Endothelial cell of umbilical vein (primary cell): ENCODE results near the gene LAX1. TPM values are rescaled to one million over a fixed set of nuclear protein-coding genes. Genes with fewer than 3 reads are reported as not detected.
A peak's percentile ranks its signal among the peaks of the same experiment; 100 is the strongest.

ENCODE experiments used
- BruUV-seq: library from RNA; stranded (reverse); fragments of 400-500 nt; replicated peaks from 2 replicates; lab custom pipeline; 2021; lab: Mats Ljungman, UMichigan
- CTCF ChIA-PET: fragments of 300-600, 350-600 bp; sonication (Branson Sonifier 250); formaldehyde crosslinking; loops from one replicate; lab custom pipeline; 2021; ENCODE audit warnings: antibody characterized with exemption, inconsistent platforms; lab: Charles Lee
- POLR2A ChIA-PET: fragments of 300-600, 350-600 bp; sonication (Branson Sonifier 250); formaldehyde crosslinking; loops from one replicate; lab custom pipeline; 2021; ENCODE audit warnings: antibody characterized with exemption, inconsistent platforms; lab: Charles Lee
- DNase-seq: peaks from one replicate; pipeline ENCODE4 v3.0.0-alpha.2; 2011; ENCODE audit warnings: low read depth, low spot score
- FAIRE-seq: peaks from 2 replicates; lab custom pipeline; 2011; peaks lifted over from hg19 to GRCh38; lab: Jason Lieb, UNC
- H2AFZ ChIP-seq: 2 replicates; pipeline ENCODE4 v1.6.0; 2012; ENCODE audit warnings: low read depth, low read length, control low read depth, inconsistent platforms
- H3K27ac ChIP-seq: 2 replicates; pipeline ENCODE4 v1.5.1; 2011; ENCODE audit warnings: low read depth, mild to moderate bottlenecking, control low read depth, low read length, moderate library complexity; ENCODE audit not compliant: insufficient read depth
- H3K27me3 ChIP-seq, 2 experiments: 2 replicates each; pipeline versions ENCODE4 v1.6.0 to v1.6.1; 2011; ENCODE audit warnings: low read length in 2 of 2, mixed read lengths in 1 of 2; ENCODE audit not compliant: control insufficient read depth in 2 of 2, insufficient read depth in 2 of 2
- H3K36me3 ChIP-seq, 2 experiments: 2 replicates in 1 of 2; 3 replicates in 1 of 2; pipeline ENCODE4 v1.5.1; 2011; ENCODE audit warnings: low read length in 2 of 2, mild to moderate bottlenecking in 1 of 2, moderate library complexity in 1 of 2; ENCODE audit not compliant: control insufficient read depth in 2 of 2, insufficient read depth in 2 of 2; ENCODE audit errors: extremely low read depth in 1 of 2
- H3K4me1 ChIP-seq: 3 replicates; pipeline ENCODE4 v1.5.1; 2011; ENCODE audit warnings: mild to moderate bottlenecking, low read length; ENCODE audit not compliant: control insufficient read depth, insufficient read depth; ENCODE audit errors: extremely low read depth
- H3K4me2 ChIP-seq: 2 replicates; pipeline ENCODE4 v1.6.1; 2011; ENCODE audit warnings: low read length, control low read depth, mixed read lengths; ENCODE audit not compliant: insufficient read depth
- H3K4me3 ChIP-seq, 3 experiments: fragments of 200-600 bp in 1 of 3; sonication (generic), shearing (Covaris generic) in 1 of 3; replicated peaks in 1 of 3; 2 replicates each; pipeline ENCODE4 v1.5.1; 2011 to 2016; ENCODE audit warnings: control low read depth in 3 of 3, low read length in 3 of 3, mild to moderate bottlenecking in 2 of 3, inconsistent platforms in 1 of 3, low read depth in 1 of 3, moderate library complexity in 1 of 3; ENCODE audit not compliant: insufficient read depth in 1 of 3
- H3K79me2 ChIP-seq: 2 replicates; pipeline ENCODE4 v1.6.0; 2012; ENCODE audit warnings: low read length, inconsistent platforms; ENCODE audit not compliant: control insufficient read depth, insufficient read depth
- H3K9ac ChIP-seq: replicated peaks from 2 replicates; pipeline ENCODE3; 2011; ENCODE audit warnings: low read length, control low read depth; ENCODE audit not compliant: insufficient read depth; ENCODE audit errors: extremely low read depth
- H3K9me1 ChIP-seq: replicated peaks from 3 replicates; pipeline ENCODE4 v1.6.0; 2011; ENCODE audit warnings: mild to moderate bottlenecking, low read length; ENCODE audit not compliant: control insufficient read depth, insufficient read depth; ENCODE audit errors: extremely low read depth
- H3K9me3 ChIP-seq: replicated peaks from 2 replicates; pipeline ENCODE4 v1.5.1; 2012; ENCODE audit warnings: low read length, inconsistent platforms; ENCODE audit not compliant: control insufficient read depth, insufficient read depth
- H4K20me1 ChIP-seq: replicated peaks from 2 replicates; pipeline ENCODE3; 2011; ENCODE audit warnings: mild to moderate bottlenecking, low read length; ENCODE audit not compliant: control insufficient read depth, insufficient read depth; ENCODE audit errors: extremely low read depth
- EZH2 ChIP-seq: IDR thresholded peaks from 2 replicates; pipeline ENCODE4 v1.6.1; 2012; ENCODE audit warnings: borderline replicate concordance, low read depth, mild to moderate bottlenecking, moderate library complexity, low read length, inconsistent platforms; ENCODE audit not compliant: severe bottlenecking
- FOS ChIP-seq: IDR thresholded peaks from 2 replicates; pipeline ENCODE4 v1.6.1; 2011; ENCODE audit warnings: mild to moderate bottlenecking, low read length, moderate library complexity, borderline replicate concordance; ENCODE audit not compliant: insufficient read depth
- GATA2 ChIP-seq: IDR thresholded peaks from 2 replicates; pipeline ENCODE4 v1.7.0; 2011; ENCODE audit warnings: low read depth, mild to moderate bottlenecking, moderate library complexity, mixed read lengths, low read length; ENCODE audit not compliant: insufficient read length, insufficient read depth
- JUN ChIP-seq: IDR thresholded peaks from 2 replicates; pipeline ENCODE4 v1.6.1; 2011; ENCODE audit warnings: borderline replicate concordance, low read depth; ENCODE audit not compliant: insufficient read length, insufficient read depth
- MYC ChIP-seq: IDR thresholded peaks from one replicate; pipeline ENCODE4 v1.6.1; 2011; ENCODE audit warnings: mild to moderate bottlenecking, low read depth, low read length
- dilution Hi-C: fragments of 300-500 bp; cut with MboI; formaldehyde crosslinking; loops from one replicate; pipeline ENCODE4 v1.15.0; 2019; ENCODE audit warnings: low sequenced_read_pairs; ENCODE audit not compliant: extremely low pct_ligation_motif_present
- intact Hi-C: fragments of 100-400 bp; cut with micrococcal nuclease; formaldehyde crosslinking; loops from one replicate; pipeline ENCODE4 v1.10.0; 2022
- polyA plus RNA-seq, 4 experiments: library from polyadenylated mRNA; depleted of rRNA in 3 of 4; stranded (reverse) in 3 of 4; unstranded in 1 of 4; fragments of >200 nt; gene quantifications; 2 replicates each; pipeline versions ENCODE4 v1.2.1 to v1.2.3, GENCODE V29; 2011 to 2012; ENCODE audit warnings: missing spikeins in 1 of 4
- total RNA-seq: library from RNA; stranded (reverse); gene quantifications from 2 replicates; pipeline ENCODE4 v1.2.3, GENCODE V29; 2021
- TF ChIP-seq, protein P1 (sequence below): IDR thresholded peaks from 2 replicates; pipeline ENCODE4 v1.6.1; 2011; ENCODE audit not compliant: insufficient read depth, insufficient read length
- TF ChIP-seq, protein P2 (sequence below), 2 donors: IDR thresholded peaks; 1 replicate in 1 of 2; 2 replicates in 1 of 2; pipeline ENCODE4 v1.5.1; 2011; ENCODE audit warnings: low read length in 2 of 2, mild to moderate bottlenecking in 2 of 2, moderate library complexity in 2 of 2, control low read depth in 1 of 2, inconsistent platforms in 1 of 2, low read depth in 1 of 2; ENCODE audit not compliant: insufficient read depth in 1 of 2; ENCODE audit errors: extremely low read depth in 1 of 2

LAX1 gene
- total and polyA plus RNA-seq, 2 donors (not counting 3 experiments of a cell fraction or from before 2014, with no cell fraction given) = not detected

DNA sequence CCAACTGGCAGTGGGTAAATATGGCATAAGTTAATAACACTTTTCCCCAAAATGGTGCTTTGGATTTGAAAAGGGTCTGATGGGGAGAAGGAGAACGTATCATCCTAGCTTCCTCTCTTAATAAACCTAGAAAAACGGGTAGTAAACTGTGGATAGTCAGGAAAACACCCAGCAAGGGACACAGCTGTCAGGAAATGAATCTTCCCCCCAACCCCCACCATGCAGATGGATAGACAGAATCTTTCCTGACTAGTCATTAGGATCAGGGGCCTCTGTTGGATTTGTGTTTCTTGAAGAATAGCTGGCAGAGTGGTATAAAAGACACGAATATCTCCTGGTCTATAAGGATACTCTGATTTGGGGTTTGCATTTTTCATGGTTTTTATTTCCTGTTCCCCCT is 22.5 kb upstream of the LAX1 start:
- CTCF ChIA-PET = no interaction called here
- H3K27me3 ChIP-seq = no peaks in the 10 kb centered on the region
- H4K20me1 ChIP-seq = no peaks in the 10 kb centered on the region
- no peaks in the 10 kb centered on the region for H3K79me2 ChIP-seq
- H3K9ac ChIP-seq = no peak overlapping the region
- peaks cover 6% of the 10 kb centered on the region for H3K4me1 ChIP-seq
- intact Hi-C loops (no loop called here), dilution Hi-C loops (no loop called here)
- H3K27ac ChIP-seq = no peak overlapping the region
- BruUV-seq = no TSS peak
- no peak overlapping the region for H3K4me3 ChIP-seq
- no peaks in the 10 kb centered on the region for H3K9me3 ChIP-seq
- FAIRE-seq (no peak), DNase-seq (peak; percentile 21)
- TF ChIP-seq EZH2 = no peak
- no peak for TF ChIP-seq GATA2
- TF ChIP-seq, protein P1, sequence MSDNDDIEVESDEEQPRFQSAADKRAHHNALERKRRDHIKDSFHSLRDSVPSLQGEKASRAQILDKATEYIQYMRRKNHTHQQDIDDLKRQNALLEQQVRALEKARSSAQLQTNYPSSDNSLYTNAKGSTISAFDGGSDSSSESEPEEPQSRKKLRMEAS = no peak
- TF ChIP-seq, protein P2, sequence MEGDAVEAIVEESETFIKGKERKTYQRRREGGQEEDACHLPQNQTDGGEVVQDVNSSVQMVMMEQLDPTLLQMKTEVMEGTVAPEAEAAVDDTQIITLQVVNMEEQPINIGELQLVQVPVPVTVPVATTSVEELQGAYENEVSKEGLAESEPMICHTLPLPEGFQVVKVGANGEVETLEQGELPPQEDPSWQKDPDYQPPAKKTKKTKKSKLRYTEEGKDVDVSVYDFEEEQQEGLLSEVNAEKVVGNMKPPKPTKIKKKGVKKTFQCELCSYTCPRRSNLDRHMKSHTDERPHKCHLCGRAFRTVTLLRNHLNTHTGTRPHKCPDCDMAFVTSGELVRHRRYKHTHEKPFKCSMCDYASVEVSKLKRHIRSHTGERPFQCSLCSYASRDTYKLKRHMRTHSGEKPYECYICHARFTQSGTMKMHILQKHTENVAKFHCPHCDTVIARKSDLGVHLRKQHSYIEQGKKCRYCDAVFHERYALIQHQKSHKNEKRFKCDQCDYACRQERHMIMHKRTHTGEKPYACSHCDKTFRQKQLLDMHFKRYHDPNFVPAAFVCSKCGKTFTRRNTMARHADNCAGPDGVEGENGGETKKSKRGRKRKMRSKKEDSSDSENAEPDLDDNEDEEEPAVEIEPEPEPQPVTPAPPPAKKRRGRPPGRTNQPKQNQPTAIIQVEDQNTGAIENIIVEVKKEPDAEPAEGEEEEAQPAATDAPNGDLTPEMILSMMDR (IDR thresholded peaks at IDR 0.05; ENCODE audit: extremely low read depth in 1 of 2, insufficient read depth in 1 of 2, low read depth in 1 of 2, low read length in 2 of 2) = no peak
- peak; percentile 32 for TF ChIP-seq FOS
- POLR2A ChIA-PET = no interaction called here
- H3K4me2 ChIP-seq = peak overlapping the region; percentile 16
- H2AFZ ChIP-seq = no peak overlapping the region
- no peaks in the 10 kb centered on the region for H3K9me1 ChIP-seq
- H3K36me3 ChIP-seq = no peaks in the 10 kb centered on the region

DNA sequence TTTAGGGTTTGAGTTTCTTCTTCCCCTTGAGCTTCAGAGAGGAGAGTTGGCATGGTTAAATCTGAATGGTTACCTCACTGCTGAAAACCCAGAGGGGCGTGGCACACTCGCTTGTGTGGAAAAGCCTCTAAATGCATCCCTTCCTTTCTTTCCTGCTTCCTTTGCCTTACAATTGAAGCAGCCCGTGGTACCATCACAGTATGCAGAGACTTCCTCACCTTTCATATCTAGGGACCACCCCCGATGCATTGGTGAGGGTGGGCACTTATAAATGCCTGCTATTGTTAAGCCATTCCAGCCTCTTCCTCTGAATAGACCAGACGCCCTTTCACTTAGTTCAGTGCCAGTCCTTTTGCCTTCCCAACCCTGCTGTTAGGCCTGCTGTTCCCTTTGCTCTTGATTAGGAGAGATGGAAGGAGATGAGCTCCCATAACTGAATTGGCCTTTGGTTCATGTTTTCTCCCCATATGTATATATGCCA is 21.9 kb upstream of the LAX1 start:
- no TSS peak for BruUV-seq
- intact Hi-C loops (no loop called here), dilution Hi-C loops (no loop called here)
- no peak overlapping the region for H3K9ac ChIP-seq
- ChIA-PET POLR2A (no interaction called here), CTCF (no interaction called here)
- no peaks in the 10 kb centered on the region for H4K20me1 ChIP-seq
- TF ChIP-seq MYC (no peak), FOS (no peak), JUN (no peak)
- TF ChIP-seq, protein P1 = no peak
- no peak overlapping the region for H3K27ac ChIP-seq
- H3K79me2 ChIP-seq = no peaks in the 10 kb centered on the region
- H3K27me3 ChIP-seq = no peaks in the 10 kb centered on the region
- no peak overlapping the region for H2AFZ ChIP-seq
- no peak for DNase-seq
- no peak overlapping the region for H3K4me3 ChIP-seq
- no peaks in the 10 kb centered on the region for H3K36me3 ChIP-seq
- no peaks in the 10 kb centered on the region for H3K9me1 ChIP-seq
- H3K9me3 ChIP-seq = no peaks in the 10 kb centered on the region
- peaks cover 6% of the 10 kb centered on the region for H3K4me1 ChIP-seq
- H3K4me2 ChIP-seq = no peak overlapping the region
- FAIRE-seq = no peak
